H1 (cell line): Measurements from ENCODE around the gene BLOC1S4.

Experiments
- CBX8 ChIP-seq: fragments of 300-800, 300-1000 bp; sonication (generic); IDR thresholded peaks from 2 replicates; pipeline ENCODE4 v1.7.1; 2016; ENCODE audit warnings: low read depth, low read length, borderline replicate concordance
- JUND ChIP-seq: IDR thresholded peaks from 2 replicates; pipeline ENCODE4 v1.6.1; 2011; ENCODE audit warnings: mild to moderate bottlenecking, improper control_type of control experiment, low read length
- TCF12 ChIP-seq: IDR thresholded peaks from 2 replicates; pipeline ENCODE4 v1.6.1; 2011; ENCODE audit warnings: low read depth, mild to moderate bottlenecking, low read length

GRCh38 chr4:6752486-6752829, 36.5 kb downstream of the BLOC1S4 start:
- TF ChIP-seq CBX8 (no peak), JUND (no peak), TCF12 (no peak)
